Right atrium auricular region (tissue), 2 donors: Measurements from ENCODE around the gene MXRA5. TPM values are rescaled to one million over a fixed set of nuclear protein-coding genes. Genes with fewer than 3 reads are reported as not detected.
"Not testable (repeated sequence)": the region's sequence is repeated elsewhere in the genome, so short reads cannot be mapped to it uniquely, and the experiment has no call there.

ENCODE experiments used
- DNase-seq: peaks from one replicate; pipeline ENCODE4 v3.0.0-alpha.2; 2019; ENCODE audit warnings: low spot score
- H3K27ac ChIP-seq, 2 donors: fragments of 200-600 bp; sonication (generic); 1 replicate in 1 of 2; 2 replicates in 1 of 2; pipeline ENCODE4 v1.5.1; 2016 to 2019
- H3K27me3 ChIP-seq, 2 donors: fragments of 200-600 bp; sonication (generic); one replicate each; pipeline versions ENCODE4 v1.5.1 to v1.6.0; 2017 to 2019
- H3K36me3 ChIP-seq: fragments of 200-600 bp; sonication (generic); one replicate; pipeline ENCODE4 v1.5.1; 2016
- H3K4me1 ChIP-seq, 2 donors: fragments of 200-600 bp; sonication (generic); one replicate each; pipeline versions ENCODE4 v1.5.1 to v1.6.0; 2017 to 2019
- H3K4me3 ChIP-seq, 2 donors: fragments of 200-600 bp; sonication (generic); 1 replicate in 1 of 2; 2 replicates in 1 of 2; pipeline ENCODE4 v1.5.1; 2017 to 2019; ENCODE audit warnings: mild to moderate bottlenecking in 1 of 2, moderate library complexity in 1 of 2
- H3K9me3 ChIP-seq, 2 donors: fragments of 200-600 bp; sonication (generic); one replicate each; pipeline ENCODE4 v1.5.1; 2019
- total RNA-seq, 2 donors: library from RNA; depleted of rRNA; stranded (reverse); fragments of >200 nt; gene quantifications; one replicate each; pipeline ENCODE4 v1.1.0, GENCODE V29; 2016
- TF ChIP-seq, protein P1 (sequence below), 2 donors: fragments of 200-600 bp; sonication (generic); IDR thresholded peaks; one replicate each; pipeline ENCODE4 v1.5.1; 2019; ENCODE audit warnings: antibody characterized with exemption in 2 of 2

The MXRA5 gene
- total RNA-seq, 2 donors from 2014 or later: 1.2 to 4.2 TPM

DNA sequence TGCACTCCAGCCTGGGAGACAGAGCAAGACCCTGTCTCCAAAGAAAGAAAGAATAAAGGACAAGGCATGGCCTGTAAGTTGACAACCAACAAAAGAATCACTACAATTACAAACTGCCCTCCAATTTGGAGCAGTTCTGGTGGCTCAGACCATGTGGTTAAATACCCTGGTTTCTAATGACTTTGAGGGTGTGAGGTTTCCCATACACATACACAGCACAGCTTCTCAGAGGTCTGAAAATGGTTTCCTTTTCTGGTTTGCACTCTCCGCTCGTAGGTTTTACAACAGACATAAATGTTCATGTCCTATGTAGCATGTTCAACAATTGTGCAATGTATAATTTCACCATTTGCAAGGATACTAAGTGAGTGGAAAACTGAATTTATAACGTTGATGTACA, 34.2 kb upstream of the MXRA5 start:
- H3K4me3 ChIP-seq: no peak overlapping the region
- H3K9me3 ChIP-seq: no peaks in the 10 kb centered on the region
- no peaks in the 10 kb centered on the region for H3K36me3 ChIP-seq
- H3K27me3 ChIP-seq: no peaks in the 10 kb centered on the region
- no peak for DNase-seq
- TF ChIP-seq, protein P1, sequence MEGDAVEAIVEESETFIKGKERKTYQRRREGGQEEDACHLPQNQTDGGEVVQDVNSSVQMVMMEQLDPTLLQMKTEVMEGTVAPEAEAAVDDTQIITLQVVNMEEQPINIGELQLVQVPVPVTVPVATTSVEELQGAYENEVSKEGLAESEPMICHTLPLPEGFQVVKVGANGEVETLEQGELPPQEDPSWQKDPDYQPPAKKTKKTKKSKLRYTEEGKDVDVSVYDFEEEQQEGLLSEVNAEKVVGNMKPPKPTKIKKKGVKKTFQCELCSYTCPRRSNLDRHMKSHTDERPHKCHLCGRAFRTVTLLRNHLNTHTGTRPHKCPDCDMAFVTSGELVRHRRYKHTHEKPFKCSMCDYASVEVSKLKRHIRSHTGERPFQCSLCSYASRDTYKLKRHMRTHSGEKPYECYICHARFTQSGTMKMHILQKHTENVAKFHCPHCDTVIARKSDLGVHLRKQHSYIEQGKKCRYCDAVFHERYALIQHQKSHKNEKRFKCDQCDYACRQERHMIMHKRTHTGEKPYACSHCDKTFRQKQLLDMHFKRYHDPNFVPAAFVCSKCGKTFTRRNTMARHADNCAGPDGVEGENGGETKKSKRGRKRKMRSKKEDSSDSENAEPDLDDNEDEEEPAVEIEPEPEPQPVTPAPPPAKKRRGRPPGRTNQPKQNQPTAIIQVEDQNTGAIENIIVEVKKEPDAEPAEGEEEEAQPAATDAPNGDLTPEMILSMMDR (IDR thresholded peaks at IDR 0.05): no peak
- H3K27ac ChIP-seq: no peak overlapping the region
- no peaks in the 10 kb centered on the region for H3K4me1 ChIP-seq

DNA sequence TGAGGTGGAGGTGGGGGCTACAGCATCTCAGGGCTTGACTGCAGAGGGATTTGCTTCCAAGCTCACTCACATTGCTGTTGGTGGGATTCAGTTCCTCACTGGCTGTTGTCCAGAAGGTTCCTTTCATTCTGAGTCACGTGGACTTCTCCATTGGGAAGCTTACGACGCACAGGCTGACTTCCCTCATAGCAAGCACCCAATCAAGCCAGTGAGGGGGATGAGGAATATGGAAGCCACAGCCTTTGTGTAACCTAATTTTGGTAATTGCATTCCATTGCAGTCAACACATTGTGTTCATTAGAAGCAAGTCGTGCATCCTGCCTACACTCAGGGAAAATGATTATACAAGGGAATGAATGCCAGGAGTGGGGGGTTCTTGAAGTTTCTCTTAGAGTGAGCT, 32.7 kb upstream of the MXRA5 start:
- Histone ChIP-seq H3K9me3 (no peaks in the 10 kb centered on the region), H3K4me3 (no peak overlapping the region), H3K27me3 (no peaks in the 10 kb centered on the region), H3K27ac (no peak overlapping the region), H3K36me3 (no peaks in the 10 kb centered on the region), H3K4me1 (no peaks in the 10 kb centered on the region)
- TF ChIP-seq, protein P1 (IDR thresholded peaks at IDR 0.05): no peak
- DNase-seq: no peak

DNA sequence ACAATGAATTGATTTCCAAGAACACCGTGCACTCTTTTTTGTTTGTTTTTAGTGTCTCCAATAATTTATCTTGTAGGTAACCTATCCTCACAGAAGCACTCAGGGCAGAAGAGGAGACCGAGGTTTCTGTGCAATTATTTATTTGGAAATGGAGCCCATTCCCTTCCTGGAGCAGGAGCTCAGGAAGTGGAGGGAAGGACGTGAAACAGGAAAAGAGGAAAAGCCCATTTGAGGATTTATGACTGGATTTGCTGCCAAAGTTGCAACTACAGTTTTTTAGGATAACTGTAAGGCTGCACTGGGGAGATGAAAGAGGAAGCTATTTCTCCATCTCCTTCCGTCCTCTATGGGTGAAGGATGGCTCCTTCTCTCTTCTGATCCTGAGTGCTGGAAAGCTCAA, 31.7 kb upstream of the MXRA5 start:
- Histone ChIP-seq H3K4me1 (no peaks in the 10 kb centered on the region), H3K4me3 (no peak overlapping the region), H3K27ac (no peak overlapping the region), H3K27me3 (no peaks in the 10 kb centered on the region), H3K9me3 (no peaks in the 10 kb centered on the region), H3K36me3 (no peaks in the 10 kb centered on the region)
- TF ChIP-seq, protein P1 (IDR thresholded peaks at IDR 0.05): no peak
- no peak for DNase-seq

DNA sequence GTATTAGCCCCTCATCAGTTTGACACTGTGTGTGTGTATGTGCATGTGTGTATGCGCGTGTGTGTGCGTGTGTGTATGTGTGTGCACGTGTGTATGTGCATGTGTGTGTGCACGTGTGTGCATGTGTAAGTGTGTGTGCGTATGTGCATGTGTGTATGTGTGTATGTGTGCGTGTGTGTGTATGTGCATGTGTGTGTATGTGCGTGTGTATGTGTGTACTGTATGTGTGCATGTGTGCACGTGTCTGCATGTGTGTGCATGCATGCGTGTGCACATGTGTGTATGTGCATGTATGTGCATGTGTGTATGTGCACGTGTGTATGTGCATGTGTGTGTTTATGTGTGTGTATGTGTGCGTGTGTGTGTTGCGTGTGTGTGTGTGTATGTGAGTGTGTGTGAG, 31.1 kb upstream of the MXRA5 start:
- DNase-seq: no peak

DNA sequence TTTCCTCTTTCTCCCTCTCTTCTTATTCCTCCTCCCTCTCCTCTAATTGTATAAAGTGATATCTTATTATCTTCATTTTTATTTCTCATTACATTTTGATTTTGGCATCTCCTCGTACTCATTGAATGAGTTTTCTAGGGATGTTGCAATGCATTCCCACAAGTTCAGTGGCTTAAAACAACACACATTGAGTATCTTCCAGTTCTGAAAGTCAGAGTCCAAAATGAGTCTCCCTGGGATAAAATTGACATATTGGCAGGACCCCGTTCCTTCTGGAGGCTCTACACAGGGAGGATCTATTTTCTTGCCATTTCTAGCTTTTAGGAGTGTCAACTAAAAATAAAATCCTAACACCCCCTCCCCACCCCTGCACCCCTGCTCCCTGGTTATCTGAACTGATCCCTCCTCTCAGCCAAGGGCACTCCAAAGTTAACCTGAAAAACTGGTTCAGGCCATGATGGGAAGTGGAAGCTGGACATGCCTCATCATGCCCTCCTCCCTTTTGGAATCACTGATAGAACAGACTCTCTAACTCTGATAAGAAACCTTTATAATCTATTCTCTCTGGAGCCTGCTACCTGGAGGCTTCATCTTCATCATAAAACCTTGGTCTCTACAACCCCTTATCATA, 29.5 kb upstream of the MXRA5 start:
- H3K36me3 ChIP-seq, H3K4me3 ChIP-seq, H3K27ac ChIP-seq, H3K9me3 ChIP-seq, DNase-seq, H3K4me1 ChIP-seq, H3K27me3 ChIP-seq: not testable (repeated sequence)

More for the DNA sequence above, 31.1 kb upstream of the MXRA5 start:
- no peaks in the 10 kb centered on the region for H3K9me3 ChIP-seq
- no peaks in the 10 kb centered on the region for H3K4me1 ChIP-seq
- no peak overlapping the region for H3K4me3 ChIP-seq
- H3K27ac ChIP-seq: no peak overlapping the region
- no peaks in the 10 kb centered on the region for H3K36me3 ChIP-seq
- no peaks in the 10 kb centered on the region for H3K27me3 ChIP-seq
- TF ChIP-seq, protein P1 (IDR thresholded peaks at IDR 0.05): no peak

DNA sequence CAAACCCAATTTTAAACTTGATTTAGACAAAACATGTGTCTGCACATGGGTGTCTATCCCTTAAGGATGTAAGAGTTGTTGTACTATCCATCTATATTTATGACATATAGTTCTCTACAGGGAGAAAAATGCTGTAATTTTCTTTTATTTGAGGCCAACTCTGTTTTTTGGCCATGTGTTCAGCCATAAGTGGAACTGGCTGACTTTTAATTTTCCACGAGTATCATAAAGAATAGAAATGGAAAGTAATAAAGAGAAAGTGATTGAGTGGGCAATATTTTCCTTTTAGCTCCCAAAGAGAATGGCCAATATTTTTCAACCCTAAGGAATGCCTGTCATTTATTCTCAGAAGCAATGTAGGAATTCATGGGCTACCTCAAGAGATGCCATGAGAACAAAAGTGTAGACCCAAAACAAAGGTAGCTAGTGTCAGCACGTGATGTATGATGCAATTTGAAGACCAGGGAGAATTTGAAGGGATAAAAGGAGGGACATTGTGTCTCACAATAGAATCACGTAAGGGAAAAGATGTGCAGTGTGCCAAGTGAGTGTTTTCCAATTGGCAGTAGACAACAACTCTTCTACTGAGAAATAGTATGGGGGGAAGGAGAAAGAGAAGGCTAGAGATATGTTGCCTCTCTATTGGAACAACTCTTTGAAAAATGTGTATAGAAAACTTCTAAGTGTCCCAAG, 27.8 kb upstream of the MXRA5 start:
- no peaks in the 10 kb centered on the region for H3K4me1 ChIP-seq
- H3K27me3 ChIP-seq: no peaks in the 10 kb centered on the region
- no peak for DNase-seq
- no peaks in the 10 kb centered on the region for H3K36me3 ChIP-seq
- TF ChIP-seq, protein P1 (IDR thresholded peaks at IDR 0.05): no peak
- no peak overlapping the region for H3K4me3 ChIP-seq
- H3K9me3 ChIP-seq: no peaks in the 10 kb centered on the region
- H3K27ac ChIP-seq: no peak overlapping the region
